AG04450 (cell line): Measurements from ENCODE around the gene FAM161A. TPM values are rescaled to one million over a fixed set of nuclear protein-coding genes. Genes with fewer than 3 reads are reported as not detected.
A peak's percentile ranks its signal among the peaks of the same experiment; 100 is the strongest.
"Not testable (repeated sequence)": the region's sequence is repeated elsewhere in the genome, so short reads cannot be mapped to it uniquely, and the experiment has no call there.

Experiments used
- CTCF ChIA-PET: fragments of 300-600, 350-600 bp; formaldehyde crosslinking; extraction: SDS; loops from one replicate; lab custom pipeline; 2022; ENCODE audit warnings: antibody characterized with exemption, inconsistent platforms; lab: Charles Lee
- POLR2A ChIA-PET: fragments of 350-600 bp; formaldehyde crosslinking; extraction: SDS; loops from one replicate; lab custom pipeline; 2021; ENCODE audit warnings: antibody characterized with exemption, inconsistent platforms; lab: Yijun Ruan, JAX
- DNase-seq: peaks from one replicate; pipeline ENCODE4 v3.0.0-alpha.2; 2011; ENCODE audit warnings: low read depth, low spot score
- H3K27ac ChIP-seq: one replicate; pipeline ENCODE4 v1.5.1; 2012; ENCODE audit warnings: low read depth, low read length, control low read depth
- H3K27me3 ChIP-seq: one replicate; pipeline ENCODE4 v1.6.0; 2012; ENCODE audit warnings: low read length; ENCODE audit not compliant: control insufficient read depth, insufficient read depth
- H3K4me3 ChIP-seq: 2 replicates; pipeline ENCODE4 v1.5.1; 2011; ENCODE audit warnings: mild to moderate bottlenecking, low read depth, low read length, control low read depth
- H3K9me3 ChIP-seq: 2 replicates; pipeline ENCODE4 v1.5.1; 2012; ENCODE audit warnings: low read length; ENCODE audit not compliant: control insufficient read depth, insufficient read depth
- CTCF ChIP-seq: IDR thresholded peaks from 2 replicates; pipeline ENCODE4 v1.5.1; 2011; ENCODE audit warnings: low read depth, low read length, control low read depth, inconsistent platforms
- polyA plus RNA-seq: library from polyadenylated mRNA; depleted of rRNA; stranded (reverse); fragments of >200 nt; gene quantifications from 2 replicates; pipeline ENCODE4 v1.2.3, GENCODE V29; 2011

Gene FAM161A
- polyA plus RNA-seq, 1 experiment = 1.1 TPM

- H3K27ac ChIP-seq = peak overlapping the region; percentile 39
Observed at GRCh38 chr2:61855318-61855613, 1.4 kb upstream of the FAM161A start.

GRCh38 chr2:61854564-61855317 is 881 bp upstream of the FAM161A start:
- Histone ChIP-seq H3K27me3 (no peaks in the 10 kb centered on the region), H3K4me3 (peak overlapping the region; percentile 98), H3K27ac (peak overlapping the region; percentile 39), H3K9me3 (no peaks in the 10 kb centered on the region)
- TF ChIP-seq CTCF = no peak
- peak; percentile 92 for DNase-seq
- ChIA-PET POLR2A (interaction anchor here (0.7 to 1.3 kb wide), 3 partner anchors 11 to 317 kb away, joined by 4 read pairs; partner anchors contain the start of gene XPO1), CTCF (interaction anchor here (0.6 kb wide), 1 partner anchor 30 kb away, joined by 3 read pairs; no protein-coding TSS in a partner anchor)

More at GRCh38 chr2:61855318-61855613, 1.4 kb upstream of the FAM161A start:
- POLR2A ChIA-PET = interaction anchor here (0.7 kb wide), 1 partner anchor 10 kb away, joined by 4 read pairs; no protein-coding TSS in a partner anchor
- no peak for TF ChIP-seq CTCF
- Histone ChIP-seq H3K27me3 (no peaks in the 10 kb centered on the region), H3K4me3 (peak overlapping the region; percentile 98), H3K9me3 (no peaks in the 10 kb centered on the region)
- DNase-seq = no peak
- CTCF ChIA-PET = no interaction called here

- no peak overlapping the region for H3K27ac ChIP-seq
- TF ChIP-seq CTCF = no peak
- POLR2A ChIA-PET = interaction anchor here (0.5 to 1.3 kb wide), 4 partner anchors 17 to 315 kb away, joined by 3 to 5 read pairs (median 4); partner anchors contain the start of gene XPO1
- no peaks in the 10 kb centered on the region for H3K27me3 ChIP-seq
- H3K4me3 ChIP-seq = peak overlapping the region; percentile 98
- CTCF ChIA-PET = interaction anchor here (1.4 kb wide), 1 partner anchor 15 kb away, joined by 5 read pairs; no protein-coding TSS in a partner anchor
- no peak for DNase-seq
- no peaks in the 10 kb centered on the region for H3K9me3 ChIP-seq
Observed at GRCh38 chr2:61853086-61853846, 594 bp downstream of the FAM161A start.

- CTCF ChIA-PET, H3K27ac ChIP-seq, POLR2A ChIA-PET, DNase-seq, H3K4me3 ChIP-seq, H3K27me3 ChIP-seq, H3K9me3 ChIP-seq: not testable (repeated sequence)
Observed at GRCh38 chr2:61851270-61851669, 2.6 kb downstream of the FAM161A start.

- ChIA-PET CTCF (no interaction called here), POLR2A (interaction anchor here (0.6 kb wide), 1 partner anchor 10 kb away, joined by 4 read pairs; no protein-coding TSS in a partner anchor)
- Histone ChIP-seq H3K9me3 (no peaks in the 10 kb centered on the region), H3K27ac (no peak overlapping the region), H3K4me3 (no peak overlapping the region), H3K27me3 (no peaks in the 10 kb centered on the region)
- TF ChIP-seq CTCF = no peak
- no peak for DNase-seq
Observed at GRCh38 chr2:61845320-61845719, 8.5 kb downstream of the FAM161A start.
